HepG2 (cell line): Measurements from ENCODE around the gene LLGL2.

Experiments
- CHD4 ChIP-seq: fragments of 200-600 bp; sonication (generic); IDR thresholded peaks from 2 replicates; pipeline ENCODE4 v1.7.0; 2017; ENCODE audit warnings: mild to moderate bottlenecking, low read length, borderline replicate concordance
- CTCF ChIP-seq: sonication (generic); formaldehyde crosslinking; IDR thresholded peaks from 2 replicates; pipeline ENCODE4 v1.5.0; 2020; ENCODE audit warnings: mild to moderate bottlenecking, missing genetic modification reagents, moderate library complexity
- EZH2 ChIP-seq: conservative IDR thresholded peaks from 2 replicates; pipeline ENCODE4 v1.6.1; 2012; ENCODE audit warnings: mild to moderate bottlenecking, low read depth, low read length, moderate library complexity
- FOXM1 ChIP-seq: sonication (generic); formaldehyde crosslinking; IDR thresholded peaks from 2 replicates; pipeline ENCODE4 v1.5.0; 2020; ENCODE audit warnings: missing genetic modification reagents
- GTF2F1 ChIP-seq: fragments of 150-350 bp; IDR thresholded peaks from 2 replicates; pipeline ENCODE4 v1.6.1; 2014; ENCODE audit warnings: low read length
- POLR2AphosphoS2 ChIP-seq: IDR thresholded peaks from 2 replicates; pipeline ENCODE4 v1.6.1; 2011; ENCODE audit warnings: low read depth, low read length, improper control_type of control experiment
- SP2 ChIP-seq: sonication (generic); formaldehyde crosslinking; IDR thresholded peaks from 2 replicates; pipeline ENCODE4 v1.5.1; 2020; ENCODE audit warnings: mild to moderate bottlenecking, missing genetic modification reagents
- SRSF9 ChIP-seq: fragments of 200-400 bp; formaldehyde crosslinking; IDR thresholded peaks from 2 replicates; pipeline ENCODE4 v1.6.1; 2018; ENCODE audit warnings: borderline replicate concordance, mild to moderate bottlenecking, low read depth, low read length; ENCODE audit not compliant: insufficient read depth, poor library complexity, severe bottlenecking
- SUZ12 ChIP-seq: fragments of 150-350 bp; IDR thresholded peaks from 2 replicates; pipeline ENCODE4 v1.6.1; 2014; ENCODE audit warnings: low read depth, low read length
- ZFP36L2 ChIP-seq: sonication (generic); formaldehyde crosslinking; IDR thresholded peaks from 2 replicates; pipeline ENCODE4 v1.4.0; 2020; ENCODE audit warnings: missing genetic modification reagents
- ZNF275 ChIP-seq: sonication (generic); formaldehyde crosslinking; IDR thresholded peaks from 2 replicates; pipeline ENCODE4 v1.8.0; 2022; ENCODE audit warnings: missing genetic modification reagents, mild to moderate bottlenecking, inconsistent platforms, borderline replicate concordance
- ZNF343 ChIP-seq: sonication (generic); formaldehyde crosslinking; IDR thresholded peaks from 2 replicates; pipeline ENCODE4 v1.4.0; 2020; ENCODE audit warnings: mild to moderate bottlenecking, missing genetic modification reagents

- no peak for TF ChIP-seq ZNF275 (CRISPR knock-in tag)
- no peak for TF ChIP-seq CTCF
- TF ChIP-seq POLR2AphosphoS2: no peak
- TF ChIP-seq GTF2F1: no peak
- TF ChIP-seq SUZ12: no peak
- no peak for TF ChIP-seq SRSF9
- TF ChIP-seq FOXM1 (CRISPR knock-in tag): no peak
- no peak for TF ChIP-seq ZFP36L2 (CRISPR knock-in tag)
- no peak for TF ChIP-seq CHD4
- TF ChIP-seq SP2: no peak
- TF ChIP-seq ZNF343 (CRISPR knock-in tag): no peak
- no peak for TF ChIP-seq EZH2
These were observed 44.7 kb downstream of the LLGL2 start for GRCh38 chr17:75570034-75570676.
